HG03469 (cell line): ENCODE data around the gene ZNF581.

Source experiments
- ATAC-seq: cut with Tn5 transposase; IDR thresholded peaks from one replicate; pipeline ENCODE4 v1.9.1; 2021; ENCODE audit warnings: mild to moderate bottlenecking, moderate library complexity, moderate number of reproducible peaks; ENCODE audit not compliant: unreplicated experiment

ZNF581 gene

GRCh38 chr19:55691561-55692481 lies 48.4 kb downstream of the ZNF581 start:
- ATAC-seq: no peak

- ATAC-seq: no peak
Measured at GRCh38 chr19:55692681-55693081, 49.2 kb downstream of the ZNF581 start.

GRCh38 chr19:55693336-55693974 lies 50.0 kb downstream of the ZNF581 start:
- ATAC-seq: no peak

- no peak for ATAC-seq
Measured at GRCh38 chr19:55694241-55694655, 50.8 kb downstream of the ZNF581 start.

- ATAC-seq: no peak
Measured at GRCh38 chr19:55694656-55695491, 51.4 kb downstream of the ZNF581 start.
